ENCODE measurements around the gene BCL11A.
"Not testable (repeated sequence)": the region's sequence is repeated elsewhere in the genome, so short reads cannot be mapped to it uniquely, and the experiment has no call there.

Gene BCL11A

GRCh38 chr2:60433018-60433596 lies 120.3 kb downstream of the BCL11A start:
- no peak for DNase-seq (ENCODE audit: low read depth, low spot score)

DNA sequence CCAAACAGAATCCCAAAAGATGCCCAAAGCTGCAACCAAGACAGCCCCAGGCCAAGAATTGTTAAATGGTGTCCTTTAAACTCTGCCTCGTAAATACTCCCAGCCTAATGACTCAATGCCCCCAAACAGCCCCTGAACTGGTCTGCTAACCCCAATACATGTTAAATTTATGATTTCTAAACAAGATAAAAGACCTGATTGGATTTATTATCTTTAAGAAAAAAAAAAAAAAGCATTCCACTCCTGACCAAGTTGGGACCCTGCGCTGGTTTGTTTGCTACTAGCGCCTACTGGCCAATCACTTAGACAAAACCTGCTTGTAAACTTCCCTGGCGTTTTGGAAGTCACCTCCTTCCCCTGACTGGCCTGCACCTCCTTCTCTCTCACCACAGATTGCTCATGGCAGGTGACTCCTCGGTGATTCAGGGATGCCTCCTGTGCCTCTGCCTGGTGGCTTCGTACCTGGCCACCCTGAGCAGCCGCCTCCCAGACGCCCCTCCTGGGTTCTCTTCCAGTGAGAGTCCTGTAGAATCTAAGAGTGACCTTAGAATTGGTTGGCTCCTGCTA lies 121.3 kb downstream of the BCL11A start:
- DNase-seq (ENCODE audit: low read depth, low spot score): no peak

DNA sequence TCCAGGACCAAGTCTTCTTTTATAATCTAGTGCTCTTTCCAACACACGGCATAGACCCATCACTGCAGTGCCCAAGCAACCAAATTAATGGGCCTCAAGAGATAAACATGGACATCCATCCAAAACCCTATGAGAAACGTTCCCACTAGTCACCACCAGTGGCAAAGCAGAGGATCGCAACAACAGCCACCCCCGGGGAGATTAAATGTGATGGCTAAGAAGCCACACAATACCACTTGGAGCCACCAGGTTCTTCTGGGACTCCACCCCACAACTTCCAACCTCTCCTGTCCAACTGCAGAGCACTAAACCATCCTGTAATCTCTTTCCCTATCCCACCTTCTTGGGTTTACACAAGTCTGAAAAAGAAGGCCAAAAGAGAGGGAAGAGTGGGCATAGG lies 123.8 kb downstream of the BCL11A start:
- DNase-seq (ENCODE audit: low read depth, low spot score): no peak

DNA sequence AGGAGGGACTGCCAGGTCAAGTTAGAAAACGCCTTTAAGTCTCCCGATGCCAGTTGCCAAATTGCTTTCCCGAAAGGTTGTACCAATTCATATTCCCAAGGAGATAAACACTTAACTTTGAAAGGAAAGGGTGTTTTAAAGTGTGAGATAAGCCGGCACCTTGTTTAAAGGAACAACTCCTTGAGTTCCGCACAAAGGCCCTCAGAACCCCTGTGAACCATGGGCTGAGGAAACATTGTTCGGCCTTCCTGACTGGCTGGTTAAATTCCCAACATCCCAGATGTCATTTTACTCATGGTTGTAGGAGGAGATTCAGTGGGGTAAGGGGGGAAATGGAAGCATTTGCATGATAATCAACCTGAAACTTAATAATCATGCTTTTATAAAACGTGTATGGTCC lies 126.6 kb downstream of the BCL11A start:
- DNase-seq (ENCODE audit: low read depth, low spot score): no peak

DNA sequence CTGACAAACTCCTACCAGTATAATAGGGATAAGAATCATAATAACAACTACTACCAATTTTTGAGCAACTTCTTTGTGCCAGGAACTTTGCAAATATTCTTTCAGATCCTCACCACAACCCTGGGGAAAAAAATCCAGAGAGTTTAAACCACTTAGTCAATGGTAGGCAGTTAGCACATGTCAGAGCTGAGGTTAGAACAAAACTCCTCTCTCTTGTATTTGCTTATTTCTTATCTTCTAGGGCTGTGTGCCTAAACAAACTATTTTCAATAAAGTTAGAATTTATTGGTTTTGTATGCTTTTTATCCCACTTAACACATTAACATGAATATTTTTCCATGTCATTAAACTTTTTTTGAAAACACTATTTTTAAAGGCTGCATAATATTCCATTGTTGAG lies 127.1 kb downstream of the BCL11A start:
- DNase-seq (ENCODE audit: low read depth, low spot score): no peak

GRCh38 chr2:60424233-60424632 lies 129.2 kb downstream of the BCL11A start:
- DNase-seq (ENCODE audit: low read depth, low spot score): no peak

DNA sequence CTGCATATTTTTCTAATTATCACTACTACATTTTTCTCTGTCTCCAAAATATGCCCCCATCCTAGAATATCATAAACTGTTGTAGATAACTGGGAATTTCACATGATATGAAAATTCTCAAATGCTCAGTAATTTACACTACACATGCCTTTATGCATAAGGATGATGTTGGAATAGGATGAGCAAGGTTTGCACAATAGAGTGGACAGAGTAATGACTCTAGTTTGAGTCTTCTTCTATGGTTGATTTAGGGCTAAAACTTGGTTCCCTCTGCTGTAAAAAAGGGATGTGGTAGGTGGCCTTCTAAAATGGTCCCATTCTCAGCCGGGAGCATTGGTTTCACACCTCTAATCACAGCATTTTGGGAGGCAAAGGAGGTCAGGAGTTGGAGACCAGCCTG lies 129.9 kb downstream of the BCL11A start:
- no peak for DNase-seq (ENCODE audit: low read depth, low spot score)

DNA sequence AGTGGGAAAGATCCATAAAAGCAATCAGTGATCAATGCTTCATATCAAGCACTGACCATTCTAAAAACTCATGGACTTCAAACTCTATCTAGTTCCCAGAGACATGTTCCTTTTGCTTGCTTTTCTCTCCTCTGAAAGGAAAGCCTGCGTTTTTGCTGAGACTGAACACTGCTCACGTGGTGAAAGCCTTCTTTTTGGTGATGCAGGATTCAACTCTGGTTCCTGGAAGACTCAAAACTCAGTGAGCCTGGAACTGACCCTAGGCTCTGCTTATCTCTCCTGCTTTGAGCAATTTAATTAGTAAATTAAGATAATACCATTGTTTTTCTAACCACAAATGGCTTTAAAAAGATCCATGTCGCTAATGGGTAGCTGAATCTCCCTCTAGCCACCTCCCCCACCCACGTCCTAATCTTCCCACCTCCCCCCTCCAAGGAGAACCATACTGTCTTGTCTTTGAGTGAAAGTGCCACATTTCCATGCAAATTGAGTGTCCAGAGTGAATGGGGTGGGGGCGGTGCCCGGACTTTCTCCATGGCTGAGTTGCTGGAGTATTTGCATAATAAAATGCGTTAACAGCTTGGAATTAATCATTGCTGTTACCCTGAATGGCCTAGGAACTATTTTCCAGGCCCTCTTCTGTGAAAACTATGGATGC lies 130.5 kb downstream of the BCL11A start:
- DNase-seq (ENCODE audit: low read depth, low spot score): no peak

- not testable (repeated sequence) for DNase-seq (ENCODE audit: low read depth, low spot score)
Measured at GRCh38 chr2:60417210-60417609, 136.2 kb downstream of the BCL11A start.

DNA sequence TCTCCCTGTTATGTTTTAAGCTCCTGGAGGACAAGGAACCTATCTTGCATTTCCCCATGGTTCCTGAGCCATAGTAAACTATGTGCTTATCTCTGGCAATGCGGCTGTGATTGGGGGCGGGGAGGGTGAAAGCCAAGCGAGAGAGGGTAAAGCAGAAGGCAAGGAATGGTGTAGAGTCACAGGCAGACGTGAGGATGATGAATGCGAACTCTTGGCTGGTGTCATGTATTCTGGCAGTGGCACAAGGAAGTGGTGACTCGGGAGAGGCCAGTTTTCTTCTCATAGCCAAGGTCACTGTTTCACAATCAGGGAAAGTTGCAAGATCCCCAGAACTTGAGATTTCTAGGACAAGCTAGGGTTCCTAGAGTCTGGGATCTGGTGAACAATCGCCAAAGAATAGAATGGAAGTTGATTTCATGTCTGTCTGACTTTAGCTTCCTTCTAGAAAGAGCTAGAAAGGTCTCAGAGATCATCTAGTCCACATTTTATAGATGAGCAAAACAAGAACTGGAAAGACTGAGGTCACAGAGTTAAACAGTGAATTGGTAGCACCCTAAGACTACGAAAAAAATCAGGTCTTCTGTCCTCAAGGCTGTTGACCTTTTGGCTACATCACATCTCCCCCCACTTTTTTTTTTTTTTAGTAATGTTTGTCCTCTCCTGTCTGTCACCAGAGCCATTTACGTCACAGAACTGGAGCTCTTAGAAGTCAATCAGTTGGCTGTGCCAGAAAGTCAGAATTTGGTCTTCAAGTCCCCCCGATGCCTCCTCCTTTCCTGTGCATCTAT lies 137.0 kb downstream of the BCL11A start:
- no peak for DNase-seq (ENCODE audit: low read depth, low spot score)

DNA sequence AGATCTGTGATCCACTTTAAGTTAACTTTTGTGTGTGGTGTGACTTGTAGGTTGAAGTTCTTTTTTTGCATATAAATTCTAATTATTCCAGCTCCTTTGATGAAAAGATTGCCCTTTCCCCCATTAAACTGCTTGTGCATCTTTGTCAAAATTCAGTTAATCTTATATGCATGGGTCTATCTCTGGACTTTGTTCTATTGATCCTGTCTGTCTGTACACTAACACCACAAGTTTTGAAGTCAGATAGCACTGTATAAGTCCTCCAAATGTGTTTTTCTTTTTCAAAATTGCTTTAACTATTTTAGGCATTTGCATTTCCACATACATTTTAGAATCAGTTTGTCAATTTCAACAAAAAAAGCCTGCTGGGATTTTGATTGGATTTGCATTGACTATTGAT lies 137.6 kb downstream of the BCL11A start:
- no peak for DNase-seq (ENCODE audit: low read depth, low spot score)

- peak; percentile 13 for DNase-seq (ENCODE audit: low read depth, low spot score)
Measured at GRCh38 chr2:60414495-60415138, 138.8 kb downstream of the BCL11A start.

DNA sequence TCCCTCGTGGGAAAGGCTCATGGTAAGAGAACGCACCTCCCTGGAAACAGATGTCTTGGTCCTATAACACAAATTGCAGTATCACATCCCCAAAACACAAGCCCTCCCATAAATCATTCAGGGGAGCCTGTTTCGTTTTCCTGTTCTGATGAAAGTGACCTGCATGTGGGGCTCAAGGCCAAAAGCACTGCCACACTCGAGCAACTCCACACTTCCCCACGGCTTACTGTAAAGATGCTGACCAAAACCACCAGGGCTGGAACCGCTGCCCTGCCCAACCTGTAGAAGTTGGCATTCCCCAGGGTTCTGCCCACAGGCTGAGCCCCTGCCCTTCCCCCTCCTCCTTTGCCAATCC lies 139.7 kb downstream of the BCL11A start:
- DNase-seq (ENCODE audit: low read depth, low spot score): no peak

GRCh38 chr2:60413069-60413813 lies 140.2 kb downstream of the BCL11A start:
- no peak for DNase-seq (ENCODE audit: low read depth, low spot score)

DNA sequence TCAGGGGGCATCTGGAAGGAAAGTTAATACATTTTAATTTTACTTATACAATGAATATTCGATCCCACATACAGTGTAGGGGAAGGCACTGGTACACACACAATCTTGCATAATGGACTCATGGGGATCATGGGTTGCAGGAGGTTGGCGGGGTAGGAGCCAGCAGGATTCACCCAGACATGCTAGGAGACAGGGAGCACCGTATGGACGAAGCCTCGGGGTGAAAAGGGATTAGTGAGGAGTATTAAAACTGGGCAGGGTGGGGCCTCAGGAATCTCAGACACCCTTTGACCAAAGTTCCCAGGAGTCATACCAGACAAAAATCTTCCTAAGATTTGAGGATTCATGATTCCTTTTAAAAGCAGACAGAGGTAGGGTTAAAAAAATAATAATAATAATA lies 140.8 kb downstream of the BCL11A start:
- DNase-seq (ENCODE audit: low read depth, low spot score): no peak

- no peak for DNase-seq (ENCODE audit: low read depth, low spot score)
Measured at GRCh38 chr2:60412027-60412426, 141.4 kb downstream of the BCL11A start.

DNA sequence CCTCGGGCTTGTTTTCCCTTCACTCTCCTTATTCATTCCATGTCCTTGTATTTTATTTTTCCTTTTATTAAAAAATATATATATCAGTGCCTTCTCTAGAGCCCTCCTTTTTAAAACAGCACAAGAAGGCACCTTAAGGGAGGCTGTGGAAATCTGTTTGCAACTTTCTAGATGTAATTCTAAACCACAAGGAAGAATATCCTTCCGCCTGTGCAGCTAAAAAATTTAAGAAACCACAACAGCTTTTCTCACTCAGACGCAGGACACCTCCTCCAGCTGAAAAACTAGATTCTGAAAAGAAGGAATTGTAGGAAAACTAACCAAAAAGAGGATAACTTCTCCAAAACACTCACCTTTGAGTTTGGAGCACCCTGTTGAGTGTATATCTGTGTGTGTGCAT lies 142.2 kb downstream of the BCL11A start:
- DNase-seq (ENCODE audit: low read depth, low spot score): no peak

DNA sequence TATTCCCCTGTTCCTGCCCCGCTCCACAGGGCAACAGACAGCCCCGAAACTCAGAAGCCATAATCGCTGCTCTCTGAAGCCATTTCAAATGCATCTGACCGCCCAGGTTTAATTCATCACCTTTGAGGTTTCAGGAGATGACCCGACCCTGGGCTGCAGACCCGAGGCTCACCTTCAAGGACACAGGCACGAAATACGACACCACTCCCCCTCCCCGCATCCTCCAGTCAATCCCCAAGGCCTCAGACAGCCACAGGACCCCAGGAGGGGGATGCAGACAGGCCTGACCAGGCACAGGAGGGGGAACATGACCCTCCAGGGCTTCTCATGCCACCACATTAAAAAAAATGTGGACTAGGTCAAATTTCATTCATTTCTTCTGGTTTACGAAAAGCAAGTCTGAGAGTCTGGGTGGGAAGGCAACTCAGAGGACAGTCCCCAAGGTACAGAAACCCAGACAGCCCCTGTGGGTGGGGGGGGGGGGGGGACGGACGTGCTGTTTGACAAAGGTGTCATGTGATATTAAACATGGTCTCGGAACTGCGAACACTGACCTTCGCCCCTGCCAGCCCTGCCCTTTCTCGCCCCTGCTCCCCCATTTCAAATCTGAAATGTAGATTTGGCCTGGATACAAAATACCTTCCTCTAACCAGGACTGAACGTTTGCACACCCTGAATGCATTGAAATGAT lies 142.9 kb downstream of the BCL11A start:
- DNase-seq (ENCODE audit: low read depth, low spot score): no peak

- no peak for DNase-seq (ENCODE audit: low read depth, low spot score)
Measured at GRCh38 chr2:60409531-60409871, 144.0 kb downstream of the BCL11A start.

- no peak for DNase-seq (ENCODE audit: low read depth, low spot score)
Measured at GRCh38 chr2:60408811-60409530, 144.5 kb downstream of the BCL11A start.
